Gastrocnemius medialis (tissue), 4 donors: Measurements from ENCODE around the gene GRID1.

Source experiments
- CTCF ChIP-seq, 5 experiments: fragments of 450-650 bp in 3 of 5; fragments of 200-600 bp in 2 of 5; sonication (generic) in 2 of 5; IDR thresholded peaks in 4 of 5; conservative IDR thresholded peaks in 1 of 5; 1 replicate in 4 of 5; 2 replicates in 1 of 5; pipeline ENCODE4 v1.5.1; 2016 to 2019; ENCODE audit warnings: antibody characterized with exemption in 5 of 5, mild to moderate bottlenecking in 3 of 5, moderate library complexity in 3 of 5
- POLR2A ChIP-seq, 2 donors: fragments of 450-650 bp; IDR thresholded peaks; one replicate each; pipeline ENCODE4 v1.6.1; 2017; ENCODE audit warnings: antibody characterized with exemption in 2 of 2, mild to moderate bottlenecking in 2 of 2, moderate library complexity in 2 of 2

- TF ChIP-seq POLR2A (IDR thresholded peaks at IDR 0.05) = no peak
- TF ChIP-seq CTCF (IDR thresholded peaks at IDR 0.05 in 4 of 5, conservative IDR thresholded peaks at IDR 0.05 in 1 of 5) = no peak
Measured at GRCh38 chr10:86259901-86260562, 106.6 kb downstream of the GRID1 start.
